Neural cell (in vitro differentiated cells): ENCODE results near the gene POLE. TPM values are rescaled to one million over a fixed set of nuclear protein-coding genes. Genes with fewer than 3 reads are reported as not detected.

Source experiments
- H2AFZ ChIP-seq: fragments of 200-600, 300-800 bp; sonication (generic), shearing (Covaris generic); 2 replicates; pipeline ENCODE4 v1.6.0; 2014; ENCODE audit warnings: low read depth, mild to moderate bottlenecking, antibody characterized with exemption, low read length, moderate library complexity
- H3F3A ChIP-seq: fragments of 200-600 bp; shearing (Covaris generic); 2 replicates; pipeline ENCODE4 v1.6.1; 2016; ENCODE audit warnings: mild to moderate bottlenecking, moderate library complexity, mixed read lengths, antibody characterized with exemption, low read length; ENCODE audit not compliant: insufficient read depth, poor library complexity, severe bottlenecking
- H3K27ac ChIP-seq: fragments of 200-600, 300-800 bp; sonication (generic), shearing (Covaris generic); 2 replicates; pipeline ENCODE4 v1.5.1; 2014; ENCODE audit warnings: mild to moderate bottlenecking, low read length, moderate library complexity
- H3K27me3 ChIP-seq: fragments of 300-800, 200-600 bp; sonication (generic), shearing (Covaris generic); 2 replicates; pipeline ENCODE4 v1.6.0; 2014; ENCODE audit warnings: mild to moderate bottlenecking, low read depth, low read length, moderate library complexity; ENCODE audit not compliant: insufficient read depth
- H3K36me3 ChIP-seq: fragments of 300-800, 200-600 bp; sonication (generic), shearing (Covaris generic); 2 replicates; pipeline ENCODE4 v1.5.1; 2014; ENCODE audit warnings: mild to moderate bottlenecking, antibody characterized with exemption, low read length, moderate library complexity; ENCODE audit not compliant: insufficient read depth
- H3K4me2 ChIP-seq: fragments of 300-800, 200-600 bp; sonication (generic), shearing (Covaris generic); 2 replicates; pipeline ENCODE4 v1.6.0; 2014; ENCODE audit warnings: mild to moderate bottlenecking, low read length
- H3K4me3 ChIP-seq: fragments of 300-800, 200-600 bp; sonication (generic), shearing (Covaris generic); 2 replicates; pipeline ENCODE4 v1.5.1; 2014; ENCODE audit warnings: mild to moderate bottlenecking, low read length, moderate library complexity
- H3K79me2 ChIP-seq: fragments of 200-600 bp; shearing (Covaris generic); replicated peaks from 2 replicates; pipeline ENCODE4 v1.6.0; 2014; ENCODE audit warnings: mild to moderate bottlenecking, low read length, moderate library complexity; ENCODE audit not compliant: insufficient read depth
- H3K9ac ChIP-seq: fragments of 300-800, 200-600 bp; sonication (generic), shearing (Covaris generic); 2 replicates; pipeline ENCODE4 v1.6.1; 2016; ENCODE audit warnings: mild to moderate bottlenecking, low read length, mixed read lengths
- H3K9me2 ChIP-seq: fragments of 200-600 bp; shearing (Covaris generic); 2 replicates; pipeline ENCODE4 v1.6.1; 2016; ENCODE audit warnings: mild to moderate bottlenecking, low read length, mixed read lengths; ENCODE audit not compliant: insufficient read depth
- H3K9me3 ChIP-seq: fragments of 200-600, 300-800 bp; sonication (generic), shearing (Covaris generic); 2 replicates; pipeline ENCODE4 v1.6.1; 2016; ENCODE audit warnings: mild to moderate bottlenecking, mixed run types, low read length, moderate library complexity, mixed read lengths
- H4K20me1 ChIP-seq: fragments of 200-600 bp; shearing (Covaris generic); 2 replicates; pipeline ENCODE4 v1.6.1; 2016; ENCODE audit warnings: mild to moderate bottlenecking, mixed run types; ENCODE audit not compliant: insufficient read depth
- EP300 ChIP-seq: fragments of 450-650 bp; conservative IDR thresholded peaks from 2 replicates; pipeline ENCODE4 v1.6.1; 2014; ENCODE audit warnings: antibody characterized with exemption, mild to moderate bottlenecking, moderate library complexity; ENCODE audit not compliant: poor library complexity, severe bottlenecking
- EZH2 ChIP-seq: fragments of 200-600, 300-800 bp; shearing (Covaris generic), sonication (generic); IDR thresholded peaks from 2 replicates; pipeline ENCODE4 v1.6.1; 2014; ENCODE audit warnings: antibody characterized with exemption, low read length, borderline replicate concordance, mild to moderate bottlenecking; ENCODE audit not compliant: insufficient read depth, poor library complexity, severe bottlenecking
- MXI1 ChIP-seq: fragments of 450-650 bp; conservative IDR thresholded peaks from 2 replicates; pipeline ENCODE4 v1.6.1; 2014; ENCODE audit warnings: antibody characterized with exemption, mild to moderate bottlenecking; ENCODE audit not compliant: poor library complexity, severe bottlenecking
- POLR2AphosphoS5 ChIP-seq: IDR thresholded peaks from 2 replicates; pipeline ENCODE4 v1.6.1; 2012
- RAD21 ChIP-seq: fragments of 450-650 bp; conservative IDR thresholded peaks from 2 replicates; pipeline ENCODE4 v1.6.1; 2014; ENCODE audit warnings: antibody characterized with exemption, mild to moderate bottlenecking, moderate library complexity
- REST ChIP-seq: IDR thresholded peaks from 2 replicates; pipeline ENCODE4 v1.6.1; 2012; ENCODE audit warnings: borderline replicate concordance
- SMC3 ChIP-seq: fragments of 450-650 bp; conservative IDR thresholded peaks from 2 replicates; pipeline ENCODE4 v1.6.1; 2014; ENCODE audit warnings: antibody characterized with exemption, mild to moderate bottlenecking, moderate library complexity; ENCODE audit not compliant: poor library complexity
- TAF1 ChIP-seq: IDR thresholded peaks from 2 replicates; pipeline ENCODE4 v1.6.1; 2012; ENCODE audit warnings: low read depth
- polyA plus RNA-seq: library from polyadenylated mRNA; depleted of rRNA; stranded (reverse); fragments of >200 nt; gene quantifications from 2 replicates; pipeline ENCODE4 v1.2.3, GENCODE V29; 2014
- TF ChIP-seq, protein P1 (sequence below): fragments of 450-650 bp; IDR thresholded peaks from 2 replicates; pipeline ENCODE4 v1.5.1; 2014; ENCODE audit warnings: antibody characterized with exemption, mild to moderate bottlenecking, moderate library complexity; ENCODE audit not compliant: poor library complexity, severe bottlenecking

Gene POLE
- polyA plus RNA-seq, 1 donor from 2014 or later: 8.5 TPM

DNA sequence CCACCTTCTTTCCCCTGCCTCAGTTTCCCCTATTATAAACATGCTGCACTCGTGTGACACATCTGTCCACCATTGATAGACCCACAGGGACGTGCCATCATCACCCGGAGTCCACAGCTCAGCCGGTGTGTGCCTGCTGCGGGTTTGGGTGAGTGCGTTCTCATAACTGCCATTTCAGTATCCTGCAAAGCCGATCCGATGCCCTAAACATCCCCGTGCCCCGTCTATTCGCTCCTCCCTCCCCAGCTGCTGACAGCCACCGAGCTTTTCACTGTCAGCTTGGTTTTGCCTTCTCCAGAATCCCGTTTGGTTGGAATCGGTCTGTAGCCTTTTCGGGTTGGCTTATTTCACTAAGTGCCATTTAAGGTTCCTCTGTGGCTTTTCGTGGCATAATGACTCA, 80.7 kb downstream of the POLE start:
- no peak for TF ChIP-seq EP300
- no peak for TF ChIP-seq EZH2
- TF ChIP-seq, protein P1, sequence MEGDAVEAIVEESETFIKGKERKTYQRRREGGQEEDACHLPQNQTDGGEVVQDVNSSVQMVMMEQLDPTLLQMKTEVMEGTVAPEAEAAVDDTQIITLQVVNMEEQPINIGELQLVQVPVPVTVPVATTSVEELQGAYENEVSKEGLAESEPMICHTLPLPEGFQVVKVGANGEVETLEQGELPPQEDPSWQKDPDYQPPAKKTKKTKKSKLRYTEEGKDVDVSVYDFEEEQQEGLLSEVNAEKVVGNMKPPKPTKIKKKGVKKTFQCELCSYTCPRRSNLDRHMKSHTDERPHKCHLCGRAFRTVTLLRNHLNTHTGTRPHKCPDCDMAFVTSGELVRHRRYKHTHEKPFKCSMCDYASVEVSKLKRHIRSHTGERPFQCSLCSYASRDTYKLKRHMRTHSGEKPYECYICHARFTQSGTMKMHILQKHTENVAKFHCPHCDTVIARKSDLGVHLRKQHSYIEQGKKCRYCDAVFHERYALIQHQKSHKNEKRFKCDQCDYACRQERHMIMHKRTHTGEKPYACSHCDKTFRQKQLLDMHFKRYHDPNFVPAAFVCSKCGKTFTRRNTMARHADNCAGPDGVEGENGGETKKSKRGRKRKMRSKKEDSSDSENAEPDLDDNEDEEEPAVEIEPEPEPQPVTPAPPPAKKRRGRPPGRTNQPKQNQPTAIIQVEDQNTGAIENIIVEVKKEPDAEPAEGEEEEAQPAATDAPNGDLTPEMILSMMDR: no peak
- no peak for TF ChIP-seq SMC3
- Histone ChIP-seq H3K9ac (no peak overlapping the region), H3K4me3 (no peak overlapping the region), H3K27ac (no peak overlapping the region), H3K79me2 (no peaks in the 10 kb centered on the region), H3K36me3 (no peaks in the 10 kb centered on the region), H3F3A (no peaks in the 10 kb centered on the region), H3K27me3 (no peaks in the 10 kb centered on the region), H3K9me3 (no peaks in the 10 kb centered on the region), H2AFZ (no peak overlapping the region), H3K9me2 (no peaks in the 10 kb centered on the region), H3K4me2 (no peak overlapping the region), H4K20me1 (no peaks in the 10 kb centered on the region)

GRCh38 chr12:132605892-132606291, 81.2 kb downstream of the POLE start:
- Histone ChIP-seq H3K9ac (no peak overlapping the region), H3K4me2 (no peak overlapping the region), H3K79me2 (no peaks in the 10 kb centered on the region), H4K20me1 (no peaks in the 10 kb centered on the region), H3K9me2 (no peaks in the 10 kb centered on the region), H3K9me3 (no peaks in the 10 kb centered on the region), H3K27ac (no peak overlapping the region), H3K36me3 (no peaks in the 10 kb centered on the region), H3K4me3 (no peak overlapping the region), H3F3A (no peaks in the 10 kb centered on the region), H3K27me3 (no peaks in the 10 kb centered on the region), H2AFZ (no peak overlapping the region)
- TF ChIP-seq REST (no peak), SMC3 (no peak), RAD21 (no peak), TAF1 (no peak), EP300 (no peak), MXI1 (no peak), EZH2 (no peak), POLR2AphosphoS5 (no peak)
- TF ChIP-seq, protein P1: no peak
